Adipocyte (in vitro differentiated cells): Measurements from ENCODE around the gene NPR3.
A peak's percentile ranks its signal among the peaks of the same experiment; 100 is the strongest.

Source experiments
- DNase-seq: peaks from one replicate; pipeline ENCODE4 v3.0.0-alpha.2; 2015; ENCODE audit warnings: low read depth
- H3K27me3 ChIP-seq: replicated peaks from 2 replicates; pipeline ENCODE4 v1.7.0; 2013; ENCODE audit warnings: mild to moderate bottlenecking, low read length, moderate library complexity; ENCODE audit not compliant: control insufficient read depth, insufficient read depth
- H3K36me3 ChIP-seq: 2 replicates; pipeline ENCODE4 v1.7.0; 2013; ENCODE audit warnings: low read length, mild to moderate bottlenecking, moderate library complexity; ENCODE audit not compliant: control insufficient read depth, insufficient read depth, severe bottlenecking
- H3K4me1 ChIP-seq: 2 replicates; pipeline ENCODE4 v1.7.0; 2013; ENCODE audit warnings: mild to moderate bottlenecking, low read length, moderate library complexity; ENCODE audit not compliant: control insufficient read depth, insufficient read depth
- H3K4me3 ChIP-seq: 2 replicates; pipeline ENCODE4 v1.7.0; 2013; ENCODE audit warnings: mild to moderate bottlenecking, low read length, moderate library complexity
- H3K9ac ChIP-seq: 2 replicates; pipeline ENCODE4 v1.7.0; 2013; ENCODE audit warnings: mild to moderate bottlenecking, low read length, moderate library complexity
- H3K9me3 ChIP-seq: 2 replicates; pipeline ENCODE4 v1.7.0; 2013; ENCODE audit warnings: mild to moderate bottlenecking, low read length, moderate library complexity; ENCODE audit not compliant: control insufficient read depth

The NPR3 gene

DNA sequence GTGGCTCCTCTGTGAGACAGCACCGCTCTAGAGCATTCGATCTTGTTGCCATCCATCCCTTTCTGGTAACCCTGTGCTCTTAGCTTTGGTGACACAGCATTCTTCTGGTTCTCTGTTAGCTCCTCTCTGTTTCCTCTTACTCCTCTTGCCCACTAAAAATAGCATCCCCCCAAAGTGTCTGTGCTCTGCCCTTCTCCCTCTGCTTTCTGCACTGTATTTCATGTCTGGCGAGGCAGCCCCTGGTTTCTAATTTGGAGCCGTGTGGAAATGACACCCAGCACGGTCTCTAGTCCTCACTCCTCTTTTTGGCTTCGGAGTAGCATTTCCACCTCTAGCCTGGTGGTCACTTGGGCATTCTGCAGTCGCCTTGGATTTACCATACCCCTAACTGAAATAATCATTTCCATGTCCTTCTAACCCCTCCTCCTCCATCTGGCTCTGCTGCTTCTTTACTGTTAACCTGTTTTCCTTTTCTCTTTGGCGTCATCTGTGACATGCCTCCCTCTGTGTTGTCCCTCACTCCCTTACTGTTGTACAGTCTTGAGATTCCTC lies 23.8 kb downstream of the NPR3 start:
- Histone ChIP-seq H3K4me3 (no peak overlapping the region), H3K9me3 (no peaks in the 10 kb centered on the region), H3K36me3 (peaks cover 38% of the 10 kb centered on the region), H3K9ac (no peak overlapping the region), H3K4me1 (peaks cover 15% of the 10 kb centered on the region), H3K27me3 (no peaks in the 10 kb centered on the region)
- no peak for DNase-seq

GRCh38 chr5:32735512-32735911 lies 24.4 kb downstream of the NPR3 start:
- peaks cover 15% of the 10 kb centered on the region for H3K4me1 ChIP-seq
- H3K27me3 ChIP-seq = no peaks in the 10 kb centered on the region
- DNase-seq = no peak

DNA sequence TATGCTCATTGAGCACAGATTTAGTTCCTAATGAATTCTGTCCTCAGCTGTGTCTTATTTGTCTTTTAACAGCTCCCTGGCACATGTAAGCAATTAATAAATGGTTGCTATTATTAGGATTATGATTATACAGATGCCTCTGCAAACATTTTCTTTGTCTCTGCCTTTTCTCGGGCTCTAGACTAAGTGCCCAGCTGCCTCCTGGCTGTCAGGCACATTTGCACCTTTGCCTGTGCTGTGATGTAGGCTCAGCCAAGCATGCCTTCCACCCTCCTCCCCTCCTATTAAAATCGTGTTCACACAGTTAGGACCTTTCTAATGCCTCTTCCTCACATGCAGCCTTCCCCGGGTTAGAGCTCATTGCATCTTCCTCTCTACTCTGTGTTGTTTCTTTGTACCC lies 25.7 kb downstream of the NPR3 start:
- no peaks in the 10 kb centered on the region for H3K27me3 ChIP-seq
- H3K36me3 ChIP-seq = peaks cover 45% of the 10 kb centered on the region
- DNase-seq = no peak

More at GRCh38 chr5:32735512-32735911, 24.4 kb downstream of the NPR3 start:
- Histone ChIP-seq H3K9ac (no peak overlapping the region), H3K36me3 (peaks cover 40% of the 10 kb centered on the region), H3K4me3 (no peak overlapping the region), H3K9me3 (no peaks in the 10 kb centered on the region)

DNA sequence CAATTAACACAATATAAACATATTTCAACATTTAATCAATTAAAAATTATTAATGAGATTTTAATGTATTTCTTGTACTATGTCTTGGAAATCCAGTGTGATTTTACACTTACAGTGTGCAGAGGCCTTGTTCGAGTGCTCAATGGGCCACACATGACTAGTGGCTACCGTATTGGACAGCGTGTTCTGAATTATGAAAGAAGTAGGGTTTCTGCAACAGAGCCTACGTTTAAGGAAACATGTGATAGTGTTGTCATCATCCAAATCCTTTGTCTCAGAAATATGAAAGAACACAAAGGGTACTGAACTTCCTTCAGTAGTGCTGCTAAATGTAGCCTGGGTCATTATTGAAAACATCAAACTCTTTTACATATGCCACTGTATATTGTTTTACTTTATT lies 29.5 kb downstream of the NPR3 start:
- H3K27me3 ChIP-seq = no peaks in the 10 kb centered on the region
- no peak overlapping the region for H3K9ac ChIP-seq
- no peak overlapping the region for H3K4me3 ChIP-seq
- no peak for DNase-seq
- H3K9me3 ChIP-seq = no peaks in the 10 kb centered on the region
- H3K4me1 ChIP-seq = peaks cover 11% of the 10 kb centered on the region
- H3K36me3 ChIP-seq = peaks cover 70% of the 10 kb centered on the region

More for the DNA sequence above, 25.7 kb downstream of the NPR3 start:
- Histone ChIP-seq H3K4me3 (no peak overlapping the region), H3K9ac (no peak overlapping the region), H3K4me1 (peaks cover 15% of the 10 kb centered on the region), H3K9me3 (no peaks in the 10 kb centered on the region)

DNA sequence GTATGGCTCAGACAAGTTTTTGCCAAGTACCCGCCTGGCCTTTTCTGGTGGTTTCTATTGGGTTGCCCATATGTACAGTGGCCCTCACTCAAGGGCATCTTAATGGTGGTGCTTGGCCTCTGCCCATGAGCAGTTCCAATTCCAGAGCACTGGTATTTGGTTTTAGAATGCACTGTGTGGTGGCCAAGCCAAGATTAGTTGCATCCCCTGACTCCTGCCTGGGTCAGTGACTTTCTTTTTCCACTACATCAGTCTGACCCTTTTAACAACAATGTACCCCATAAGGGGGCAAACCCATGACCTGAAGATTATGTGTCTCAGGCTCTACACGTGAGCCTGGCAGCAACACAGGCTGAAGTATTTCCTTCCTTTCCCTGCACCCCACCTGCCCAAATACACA lies 34.2 kb downstream of the NPR3 start:
- peaks cover 5% of the 10 kb centered on the region for H3K4me1 ChIP-seq
- no peak overlapping the region for H3K9ac ChIP-seq
- H3K9me3 ChIP-seq = peaks cover 9% of the 10 kb centered on the region
- H3K4me3 ChIP-seq = no peak overlapping the region
- peaks cover 77% of the 10 kb centered on the region for H3K36me3 ChIP-seq
- no peaks in the 10 kb centered on the region for H3K27me3 ChIP-seq
- no peak for DNase-seq

DNA sequence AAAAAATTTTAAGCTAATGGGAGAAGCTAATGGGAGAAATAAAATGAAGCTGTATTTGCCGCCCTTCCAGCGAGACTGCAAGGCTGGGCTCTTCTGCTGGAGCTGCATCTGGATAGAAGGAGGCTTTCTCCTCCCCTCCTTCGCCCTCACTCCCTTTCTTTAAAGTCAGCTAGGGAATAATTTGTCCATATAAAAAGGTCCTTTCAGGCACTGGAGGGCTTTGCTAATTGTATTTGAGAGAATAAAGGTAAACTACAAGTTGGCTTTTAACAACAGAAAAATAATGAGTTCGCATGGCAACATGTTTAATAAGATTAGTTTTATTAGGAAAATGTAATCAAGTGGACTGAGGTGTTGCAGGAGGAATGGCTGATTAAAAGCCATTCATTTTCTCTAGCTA lies 41.3 kb downstream of the NPR3 start:
- Histone ChIP-seq H3K27me3 (no peaks in the 10 kb centered on the region), H3K4me1 (peaks cover 28% of the 10 kb centered on the region), H3K36me3 (peaks cover 21% of the 10 kb centered on the region), H3K9me3 (peaks cover 12% of the 10 kb centered on the region), H3K4me3 (no peak overlapping the region), H3K9ac (no peak overlapping the region)
- DNase-seq = no peak

GRCh38 chr5:32753051-32753450 lies 41.9 kb downstream of the NPR3 start:
- Histone ChIP-seq H3K27me3 (no peaks in the 10 kb centered on the region), H3K36me3 (peaks cover 19% of the 10 kb centered on the region), H3K4me1 (peaks cover 28% of the 10 kb centered on the region), H3K9ac (peak overlapping the region; percentile 69), H3K9me3 (peaks cover 10% of the 10 kb centered on the region), H3K4me3 (no peak overlapping the region)
- DNase-seq = peak; percentile 88

DNA sequence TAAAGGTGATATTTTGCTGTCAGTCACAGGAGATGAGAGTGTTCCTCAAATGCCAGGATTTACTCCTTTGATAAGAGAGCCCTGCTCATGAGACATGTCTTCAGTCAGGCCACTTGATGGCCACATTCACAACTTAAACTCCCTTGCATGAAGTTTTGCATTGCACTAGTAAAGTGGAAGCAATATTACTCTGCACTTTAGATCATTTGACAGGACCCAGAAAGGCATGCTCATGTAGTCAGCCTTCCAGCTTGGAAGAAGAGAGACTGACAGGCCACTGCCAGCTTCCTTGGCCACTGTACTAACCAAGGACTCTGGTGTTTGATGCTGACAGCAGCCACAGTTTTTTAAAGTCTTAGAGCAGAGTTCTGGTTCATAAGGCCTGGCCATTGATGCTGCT lies 42.6 kb downstream of the NPR3 start:
- H3K4me3 ChIP-seq = no peak overlapping the region
- DNase-seq = peak; percentile 47
- peaks cover 19% of the 10 kb centered on the region for H3K36me3 ChIP-seq
- H3K27me3 ChIP-seq = no peaks in the 10 kb centered on the region
- H3K9ac ChIP-seq = peak overlapping the region; percentile 69
- peaks cover 7% of the 10 kb centered on the region for H3K9me3 ChIP-seq
- peaks cover 23% of the 10 kb centered on the region for H3K4me1 ChIP-seq

GRCh38 chr5:32754284-32754683 lies 43.2 kb downstream of the NPR3 start:
- H3K36me3 ChIP-seq = peaks cover 19% of the 10 kb centered on the region
- H3K9me3 ChIP-seq = peaks cover 7% of the 10 kb centered on the region
- peak overlapping the region; percentile 69 for H3K9ac ChIP-seq
- peak; percentile 40 for DNase-seq
- H3K4me3 ChIP-seq = no peak overlapping the region
- no peaks in the 10 kb centered on the region for H3K27me3 ChIP-seq
- H3K4me1 ChIP-seq = peaks cover 23% of the 10 kb centered on the region

GRCh38 chr5:32760091-32760509 lies 49.0 kb downstream of the NPR3 start:
- no peaks in the 10 kb centered on the region for H3K27me3 ChIP-seq
- H3K9ac ChIP-seq = no peak overlapping the region
- peak; percentile 96 for DNase-seq
- peaks cover 12% of the 10 kb centered on the region for H3K4me1 ChIP-seq
- no peaks in the 10 kb centered on the region for H3K9me3 ChIP-seq
- H3K4me3 ChIP-seq = no peak overlapping the region
- H3K36me3 ChIP-seq = peaks cover 6% of the 10 kb centered on the region

- DNase-seq = no peak
- Histone ChIP-seq H3K9ac (no peak overlapping the region), H3K4me3 (no peak overlapping the region), H3K36me3 (peaks cover 4% of the 10 kb centered on the region), H3K9me3 (no peaks in the 10 kb centered on the region), H3K4me1 (peaks cover 36% of the 10 kb centered on the region), H3K27me3 (no peaks in the 10 kb centered on the region)
Measured at GRCh38 chr5:32765266-32765665, 54.1 kb downstream of the NPR3 start.

DNA sequence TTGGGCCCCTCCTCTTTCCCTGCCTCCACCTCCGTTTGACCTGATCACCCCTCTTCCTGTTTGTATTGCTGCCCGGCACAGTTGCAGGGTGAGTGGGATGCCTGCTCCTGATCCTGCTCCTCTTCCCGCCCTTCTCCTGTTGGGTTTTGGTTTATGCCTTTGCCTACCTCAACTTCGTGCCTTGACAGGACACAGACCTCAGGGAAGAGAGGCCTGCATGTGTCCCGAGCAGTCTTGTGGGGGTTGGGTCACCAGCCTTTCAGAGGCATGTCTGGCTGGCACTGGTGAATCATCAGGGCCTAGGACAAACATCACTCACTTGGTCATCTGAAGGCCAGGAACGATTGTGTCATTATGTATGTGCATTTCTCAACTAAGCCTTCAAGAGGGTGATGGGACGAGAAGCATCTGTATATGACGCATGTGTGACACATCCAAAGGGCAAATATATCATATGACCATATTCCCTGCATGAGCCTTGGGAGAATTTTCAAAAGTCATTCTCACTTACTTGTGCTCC lies 56.9 kb downstream of the NPR3 start:
- peak overlapping the region; percentile 14 for H3K9ac ChIP-seq
- H3K4me1 ChIP-seq = peaks cover 29% of the 10 kb centered on the region
- peak overlapping the region; percentile 19 for H3K4me3 ChIP-seq
- peak; percentile 93 for DNase-seq
- no peaks in the 10 kb centered on the region for H3K9me3 ChIP-seq
- no peaks in the 10 kb centered on the region for H3K27me3 ChIP-seq
- H3K36me3 ChIP-seq = peaks cover 9% of the 10 kb centered on the region
